Measurements from ENCODE around the gene TMEM219. TPM values are rescaled to one million over a fixed set of nuclear protein-coding genes. Genes with fewer than 3 reads are reported as not detected.

Gene TMEM219
- polyA plus RNA-seq, 1 of the 3 experiments (the other 2 are of a cell fraction) = 101 TPM

- H3K79me2 ChIP-seq (ENCODE audit: insufficient read depth) = no peaks in the 10 kb centered on the region
- ChIA-PET CTCF (interaction anchor here (0.6 to 1.5 kb wide), 4 partner anchors 13 to 191 kb away, joined by 3 to 4 read pairs (median 3); partner anchors contain the start of gene CDIPT), POLR2A (interaction anchor here (0.6 to 1.1 kb wide), 3 partner anchors 10 to 124 kb away, joined by 3 read pairs; partner anchors contain the start of gene ALDOA)
- no peaks in the 10 kb centered on the region for H3K9me2 ChIP-seq
- 75% methylated on average over 24 of the region's 34 CpGs for WGBS (ENCODE audit: low lambda C conversion rate)
- TF ChIP-seq TAF1 (IDR thresholded peaks at IDR 0.05; ENCODE audit: borderline replicate concordance, low read depth, low read length) (no peak), IRF3 (IDR thresholded peaks at IDR 0.05; ENCODE audit: low read depth, low read length) (no peak), FOXM1 (IDR thresholded peaks at IDR 0.05; ENCODE audit: low read depth) (no peak), FOSL2 (IDR thresholded peaks at IDR 0.05; ENCODE audit: borderline replicate concordance, low read depth) (no peak), POLR2AphosphoS5 (IDR thresholded peaks at IDR 0.05; ENCODE audit: low read depth, low read length) (no peak), MXI1 (IDR thresholded peaks at IDR 0.05; ENCODE audit: low read depth, low read length) (no peak), RXRA (IDR thresholded peaks at IDR 0.05; ENCODE audit: borderline replicate concordance, low read depth) (no peak), EP300 (IDR thresholded peaks at IDR 0.05; ENCODE audit: borderline replicate concordance in 1 of 2, low read depth in 1 of 2, low read length in 1 of 2) (no peak), TCF12 (IDR thresholded peaks at IDR 0.05) (no peak), NRF1 (IDR thresholded peaks at IDR 0.05; ENCODE audit: low read depth, low read length) (no peak), MEF2A (IDR thresholded peaks at IDR 0.05; ENCODE audit: borderline replicate concordance, low read depth) (no peak), RAD21 (IDR thresholded peaks at IDR 0.05; ENCODE audit: low read length) (no peak), JUND (IDR thresholded peaks at IDR 0.05) (no peak), ELF1 (IDR thresholded peaks at IDR 0.05) (no peak), SIN3A (IDR thresholded peaks at IDR 0.05; ENCODE audit: borderline replicate concordance, low read depth, low read length) (no peak), RFX5 (IDR thresholded peaks at IDR 0.05; ENCODE audit: low read length) (no peak), USF1 (IDR thresholded peaks at IDR 0.05; ENCODE audit: borderline replicate concordance, low read depth) (no peak), EZH2phosphoT487 (IDR thresholded peaks at IDR 0.05; ENCODE audit: borderline replicate concordance, low read depth) (no peak)
- no peaks in the 10 kb centered on the region for H3K27me3 ChIP-seq (ENCODE audit: insufficient read depth)
- H3K4me3 ChIP-seq (ENCODE audit: low read depth in 2 of 2, low read length in 1 of 2) = peak overlapping the region; percentile 46 to 53; a peak in 2 of 4 replicates
- H3K36me3 ChIP-seq (replicated peaks in 1 of 2; ENCODE audit: control insufficient read depth in 1 of 2, insufficient read depth in 2 of 2, low read length in 1 of 2) = peaks cover 0 to 4% of the 10 kb centered on the region in 2 experiments
- no peak overlapping the region for H3K27ac ChIP-seq (ENCODE audit: low read depth in 2 of 2, low read length in 1 of 2)
- no peak overlapping the region for H3K9ac ChIP-seq
- H3K9me3 ChIP-seq = no peaks in the 10 kb centered on the region
- peak; percentile 56 for DNase-seq
- peaks cover 0 to 5% of the 10 kb centered on the region in 2 experiments; a peak in 1 of 4 replicates for H3K4me1 ChIP-seq (ENCODE audit: control insufficient read depth in 1 of 2, insufficient read depth in 2 of 2, low read depth in 1 of 2, low read length in 1 of 2)
- H2AFZ ChIP-seq (ENCODE audit: low read depth) = no peak overlapping the region
- H3K4me2 ChIP-seq = peak overlapping the region; percentile 85; the same call in 1 of the 2 replicates
- H3F3A ChIP-seq (replicated peaks; ENCODE audit: insufficient read depth) = no peaks in the 10 kb centered on the region
- no peaks in the 10 kb centered on the region for H4K20me1 ChIP-seq (ENCODE audit: insufficient read depth)
These were observed 48.3 kb downstream of the TMEM219 start for GRCh38 chr16:30009990-30010843.

Data from SK-N-SH (cell line).